M059J (cell line): ENCODE measurements around the gene KLHDC7B. TPM values are rescaled to one million over a fixed set of nuclear protein-coding genes. Genes with fewer than 3 reads are reported as not detected.

Source experiments
- DNase-seq: peaks from one replicate; pipeline ENCODE4 v3.0.0-alpha.2; 2012; ENCODE audit warnings: low read depth
- total RNA-seq: library from RNA; depleted of rRNA; stranded (reverse); fragments of >200 nt; shearing (Covaris generic); gene quantifications from 2 replicates; pipeline ENCODE4 v1.2.3, GENCODE V29; 2014

KLHDC7B gene
- total RNA-seq, 1 experiment from 2014 or later = 0.02 TPM

GRCh38 chr22:50572965-50573364 lies 27.3 kb downstream of the KLHDC7B start:
- DNase-seq = no peak

GRCh38 chr22:50573491-50574382 lies 28.0 kb downstream of the KLHDC7B start:
- no peak for DNase-seq

- DNase-seq = no peak
Measured at GRCh38 chr22:50574383-50574755, 28.7 kb downstream of the KLHDC7B start.

- DNase-seq = no peak
Measured at GRCh38 chr22:50575426-50575941, 29.8 kb downstream of the KLHDC7B start.

- DNase-seq = peak; percentile 49
Measured at GRCh38 chr22:50576070-50576469, 30.4 kb downstream of the KLHDC7B start.

GRCh38 chr22:50576806-50577696 lies 31.4 kb downstream of the KLHDC7B start:
- DNase-seq = no peak

GRCh38 chr22:50577697-50577986 lies 31.9 kb downstream of the KLHDC7B start:
- no peak for DNase-seq

GRCh38 chr22:50577987-50578775 lies 32.5 kb downstream of the KLHDC7B start, which contains the start of gene CPT1B:
Gene CPT1B (minus strand): TSS chr22:50578427. CDS start chr22:50577915, 512 bp downstream.
- no peak for DNase-seq

GRCh38 chr22:50578776-50579310 lies 33.1 kb downstream of the KLHDC7B start:
- no peak for DNase-seq

GRCh38 chr22:50579752-50580151 lies 34.1 kb downstream of the KLHDC7B start:
- DNase-seq = no peak

- DNase-seq = no peak
Measured at GRCh38 chr22:50581031-50581949, 35.6 kb downstream of the KLHDC7B start.

GRCh38 chr22:50581950-50582492 lies 36.3 kb downstream of the KLHDC7B start:
- DNase-seq = no peak

GRCh38 chr22:50582493-50583293 lies 37.0 kb downstream of the KLHDC7B start, which contains the start of gene CHKB:
Gene CHKB (minus strand): TSS chr22:50582849. CDS start chr22:50582781, 68 bp downstream.
- DNase-seq = peak; percentile 94

GRCh38 chr22:50583294-50583861 lies 37.7 kb downstream of the KLHDC7B start:
- DNase-seq = no peak

- DNase-seq = no peak
Measured at GRCh38 chr22:50584106-50585096, 38.7 kb downstream of the KLHDC7B start.

- DNase-seq = no peak
Measured at GRCh38 chr22:50585238-50585637, 39.5 kb downstream of the KLHDC7B start.

- DNase-seq = no peak
Measured at GRCh38 chr22:50585781-50586180, 40.1 kb downstream of the KLHDC7B start.
